Ishikawa (cell line): Measurements from ENCODE around the gene TMEM144.

Experiments
- CEBPB ChIP-seq: IDR thresholded peaks from 2 replicates; pipeline ENCODE4 v1.6.1; 2012
- CREB1 ChIP-seq: IDR thresholded peaks from 2 replicates; pipeline ENCODE4 v1.6.1; 2012; ENCODE audit warnings: low read depth
- EGR1 ChIP-seq: IDR thresholded peaks from 2 replicates; pipeline ENCODE4 v1.6.1; 2012
- EP300 ChIP-seq: IDR thresholded peaks from 2 replicates; pipeline ENCODE4 v1.6.1; 2012; ENCODE audit warnings: borderline replicate concordance
- FOXM1 ChIP-seq: IDR thresholded peaks from 2 replicates; pipeline ENCODE4 v1.6.1; 2012; ENCODE audit warnings: low read depth, borderline replicate concordance
- NFIC ChIP-seq: IDR thresholded peaks from 2 replicates; pipeline ENCODE4 v1.6.1; 2012
- RAD21 ChIP-seq: IDR thresholded peaks from 2 replicates; pipeline ENCODE4 v1.6.1; 2012; ENCODE audit warnings: low read depth
- TAF1 ChIP-seq: IDR thresholded peaks from 2 replicates; pipeline ENCODE4 v1.6.1; 2012; ENCODE audit warnings: low read depth, mild to moderate bottlenecking
- TCF12 ChIP-seq: IDR thresholded peaks from 2 replicates; pipeline ENCODE4 v1.6.1; 2012; ENCODE audit warnings: low read depth
- TEAD4 ChIP-seq: IDR thresholded peaks from 2 replicates; pipeline ENCODE4 v1.6.1; 2012
- YY1 ChIP-seq: IDR thresholded peaks from 2 replicates; pipeline ENCODE4 v1.6.1; 2012; ENCODE audit warnings: low read depth
- ZBTB7A ChIP-seq: IDR thresholded peaks from 2 replicates; pipeline ENCODE4 v1.6.1; 2012; ENCODE audit warnings: low read depth
- TF ChIP-seq, protein P1 (sequence below): IDR thresholded peaks from 2 replicates; pipeline ENCODE4 v1.6.1; 2012
- TF ChIP-seq, protein P2 (sequence below): IDR thresholded peaks from 2 replicates; pipeline ENCODE4 v1.6.1; 2012; ENCODE audit warnings: low read depth, mild to moderate bottlenecking
- TF ChIP-seq, protein P3 (sequence below): IDR thresholded peaks from 2 replicates; pipeline ENCODE4 v1.6.1; 2012

Gene TMEM144

DNA sequence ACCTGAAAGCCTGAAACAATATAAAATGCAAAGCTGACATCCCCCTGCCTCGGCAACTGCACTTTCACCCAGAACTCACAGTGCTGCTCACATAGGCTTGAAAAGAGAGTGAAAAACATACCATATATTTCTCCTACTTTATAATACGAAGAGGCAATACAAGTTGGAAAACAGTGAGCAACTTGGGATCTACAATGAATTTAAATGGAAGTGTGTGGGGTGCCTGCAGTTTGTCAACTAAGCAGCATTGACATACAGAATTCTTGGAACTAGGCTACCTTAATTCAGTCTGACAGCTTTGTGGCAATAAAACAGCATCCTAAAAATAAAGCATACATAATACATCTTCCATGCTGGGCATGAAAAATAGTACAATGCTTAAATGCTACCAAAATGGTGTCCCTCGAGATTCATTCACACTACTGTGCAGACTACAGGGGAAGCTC, 45.5 kb upstream of the TMEM144 start:
- TF ChIP-seq TAF1 = no peak
- TF ChIP-seq NFIC = no peak
- TF ChIP-seq EP300 = no peak
- TF ChIP-seq, protein P1, sequence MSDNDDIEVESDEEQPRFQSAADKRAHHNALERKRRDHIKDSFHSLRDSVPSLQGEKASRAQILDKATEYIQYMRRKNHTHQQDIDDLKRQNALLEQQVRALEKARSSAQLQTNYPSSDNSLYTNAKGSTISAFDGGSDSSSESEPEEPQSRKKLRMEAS = no peak
- no peak for TF ChIP-seq RAD21
- no peak for TF ChIP-seq ZBTB7A
- TF ChIP-seq TEAD4 = no peak
- TF ChIP-seq, protein P2, sequence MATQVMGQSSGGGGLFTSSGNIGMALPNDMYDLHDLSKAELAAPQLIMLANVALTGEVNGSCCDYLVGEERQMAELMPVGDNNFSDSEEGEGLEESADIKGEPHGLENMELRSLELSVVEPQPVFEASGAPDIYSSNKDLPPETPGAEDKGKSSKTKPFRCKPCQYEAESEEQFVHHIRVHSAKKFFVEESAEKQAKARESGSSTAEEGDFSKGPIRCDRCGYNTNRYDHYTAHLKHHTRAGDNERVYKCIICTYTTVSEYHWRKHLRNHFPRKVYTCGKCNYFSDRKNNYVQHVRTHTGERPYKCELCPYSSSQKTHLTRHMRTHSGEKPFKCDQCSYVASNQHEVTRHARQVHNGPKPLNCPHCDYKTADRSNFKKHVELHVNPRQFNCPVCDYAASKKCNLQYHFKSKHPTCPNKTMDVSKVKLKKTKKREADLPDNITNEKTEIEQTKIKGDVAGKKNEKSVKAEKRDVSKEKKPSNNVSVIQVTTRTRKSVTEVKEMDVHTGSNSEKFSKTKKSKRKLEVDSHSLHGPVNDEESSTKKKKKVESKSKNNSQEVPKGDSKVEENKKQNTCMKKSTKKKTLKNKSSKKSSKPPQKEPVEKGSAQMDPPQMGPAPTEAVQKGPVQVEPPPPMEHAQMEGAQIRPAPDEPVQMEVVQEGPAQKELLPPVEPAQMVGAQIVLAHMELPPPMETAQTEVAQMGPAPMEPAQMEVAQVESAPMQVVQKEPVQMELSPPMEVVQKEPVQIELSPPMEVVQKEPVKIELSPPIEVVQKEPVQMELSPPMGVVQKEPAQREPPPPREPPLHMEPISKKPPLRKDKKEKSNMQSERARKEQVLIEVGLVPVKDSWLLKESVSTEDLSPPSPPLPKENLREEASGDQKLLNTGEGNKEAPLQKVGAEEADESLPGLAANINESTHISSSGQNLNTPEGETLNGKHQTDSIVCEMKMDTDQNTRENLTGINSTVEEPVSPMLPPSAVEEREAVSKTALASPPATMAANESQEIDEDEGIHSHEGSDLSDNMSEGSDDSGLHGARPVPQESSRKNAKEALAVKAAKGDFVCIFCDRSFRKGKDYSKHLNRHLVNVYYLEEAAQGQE = no peak
- TF ChIP-seq, protein P3, sequence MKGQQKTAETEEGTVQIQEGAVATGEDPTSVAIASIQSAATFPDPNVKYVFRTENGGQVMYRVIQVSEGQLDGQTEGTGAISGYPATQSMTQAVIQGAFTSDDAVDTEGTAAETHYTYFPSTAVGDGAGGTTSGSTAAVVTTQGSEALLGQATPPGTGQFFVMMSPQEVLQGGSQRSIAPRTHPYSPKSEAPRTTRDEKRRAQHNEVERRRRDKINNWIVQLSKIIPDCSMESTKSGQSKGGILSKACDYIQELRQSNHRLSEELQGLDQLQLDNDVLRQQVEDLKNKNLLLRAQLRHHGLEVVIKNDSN = no peak
- TF ChIP-seq FOXM1 = no peak

DNA sequence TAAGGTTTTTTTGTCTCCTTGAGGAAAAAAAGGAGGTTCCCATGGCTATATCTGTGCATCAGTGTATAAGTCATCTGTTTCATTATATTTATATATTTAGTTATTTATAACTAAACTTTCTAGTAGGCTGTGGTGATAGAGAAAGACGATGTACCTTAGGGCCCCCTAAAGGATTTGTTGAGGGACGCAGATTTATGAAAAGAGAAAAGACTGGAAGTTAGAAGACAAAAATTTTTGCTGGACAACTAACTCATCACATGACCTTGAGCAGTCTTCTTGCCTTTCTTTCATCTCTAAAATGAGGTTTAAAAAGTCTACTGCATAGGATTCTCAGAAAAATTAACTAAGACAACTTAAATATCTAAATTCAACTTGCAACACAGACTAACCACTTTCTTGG, 43.6 kb upstream of the TMEM144 start:
- TF ChIP-seq, protein P3 = no peak
- no peak for TF ChIP-seq TEAD4
- no peak for TF ChIP-seq FOXM1
- TF ChIP-seq CEBPB = no peak

DNA sequence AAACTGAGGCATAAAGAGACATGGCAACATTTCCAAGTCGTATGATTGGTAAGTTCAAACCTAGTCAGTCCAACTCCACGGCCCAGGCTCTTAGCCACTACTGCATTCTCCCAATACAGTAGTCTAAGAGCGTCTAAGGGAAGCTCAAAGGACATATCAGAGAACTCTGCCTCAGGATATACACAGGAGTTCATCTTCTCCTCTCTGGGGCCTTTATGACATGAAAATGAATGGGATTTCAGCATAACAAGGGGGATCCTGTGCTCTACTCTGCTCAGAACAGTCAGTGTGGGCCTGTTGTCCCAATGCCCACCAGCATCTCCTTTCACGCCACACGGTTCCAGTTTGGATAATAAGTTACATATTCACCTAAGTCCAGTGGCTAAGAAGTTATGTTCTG, 41.7 kb upstream of the TMEM144 start:
- no peak for TF ChIP-seq CREB1
- TF ChIP-seq EP300 = no peak
- no peak for TF ChIP-seq CEBPB

DNA sequence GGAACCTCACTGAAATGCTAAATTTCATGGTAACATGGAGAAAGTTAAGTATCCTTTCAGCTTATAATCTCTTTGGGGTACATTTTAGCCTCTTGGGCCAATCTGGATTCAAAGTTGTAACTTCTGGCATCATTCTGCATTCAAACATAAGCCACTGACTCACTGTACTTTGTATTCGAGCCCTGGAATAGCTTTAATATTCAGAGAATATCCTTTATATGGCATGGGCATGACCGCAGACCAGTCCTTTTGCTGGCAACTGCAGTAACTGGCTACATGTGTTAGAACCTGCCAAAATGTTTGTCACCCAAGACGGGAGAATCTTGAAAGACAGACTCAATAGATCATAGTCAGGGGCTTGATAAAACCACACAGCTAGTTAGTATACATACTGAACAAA, 40.8 kb upstream of the TMEM144 start:
- no peak for TF ChIP-seq TEAD4
- TF ChIP-seq TCF12 = no peak
- TF ChIP-seq FOXM1 = no peak
- no peak for TF ChIP-seq EP300
- TF ChIP-seq, protein P2 = no peak
- no peak for TF ChIP-seq YY1
- no peak for TF ChIP-seq EGR1
- TF ChIP-seq ZBTB7A = no peak
- TF ChIP-seq NFIC = no peak
- no peak for TF ChIP-seq CEBPB
- no peak for TF ChIP-seq CREB1
- TF ChIP-seq RAD21 = no peak
- TF ChIP-seq, protein P1 = no peak
- TF ChIP-seq TAF1 = no peak
- TF ChIP-seq, protein P3 = no peak

DNA sequence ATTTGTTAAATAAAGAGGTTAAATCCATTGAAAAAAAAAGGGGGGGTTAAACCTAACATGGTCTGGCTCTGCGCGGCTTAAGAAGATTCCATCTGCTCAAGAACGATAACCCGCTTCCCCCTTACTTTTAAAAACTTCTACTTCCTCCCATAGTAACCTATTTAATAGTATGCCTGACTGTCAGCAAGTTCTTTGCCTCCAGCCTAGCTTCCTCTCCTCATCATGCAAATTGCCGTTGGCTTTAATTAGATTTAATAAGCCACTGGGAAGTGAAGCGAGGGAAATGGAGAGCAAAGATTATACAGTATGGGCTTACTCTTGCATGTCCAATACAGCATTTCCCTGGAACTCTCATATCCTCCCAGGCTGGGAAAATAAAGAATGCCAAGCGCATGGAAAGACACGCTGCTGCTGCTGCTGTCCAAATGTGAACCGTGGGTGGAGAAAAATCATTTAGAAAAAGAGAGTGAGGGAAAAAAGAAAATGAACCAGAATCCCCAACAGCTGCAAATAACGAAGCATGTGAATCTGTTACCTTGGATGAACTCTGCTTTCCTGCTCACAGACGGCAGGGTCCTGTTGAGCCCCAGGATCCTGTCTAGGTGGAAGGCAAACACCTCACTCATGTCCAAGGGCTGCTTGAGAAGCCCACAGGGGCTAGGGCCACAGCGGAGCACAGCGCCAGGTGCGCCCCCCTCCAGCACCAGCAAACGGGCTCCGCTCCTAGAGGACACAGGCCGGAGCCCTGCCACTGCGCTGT, 40.2 kb upstream of the TMEM144 start:
- TF ChIP-seq TEAD4 (no peak), CEBPB (no peak), EP300 (no peak), YY1 (no peak), CREB1 (no peak), ZBTB7A (no peak), EGR1 (no peak), RAD21 (no peak), TCF12 (no peak), NFIC (no peak), TAF1 (no peak), FOXM1 (no peak)
- TF ChIP-seq, protein P3 = no peak
- TF ChIP-seq, protein P1 = no peak
- TF ChIP-seq, protein P2 = no peak
